Measurements from ENCODE around the gene IQCB1.

GRCh38 chr3:121822973-121823372, 11.9 kb downstream of the IQCB1 start:
- TF ChIP-seq, protein P1, sequence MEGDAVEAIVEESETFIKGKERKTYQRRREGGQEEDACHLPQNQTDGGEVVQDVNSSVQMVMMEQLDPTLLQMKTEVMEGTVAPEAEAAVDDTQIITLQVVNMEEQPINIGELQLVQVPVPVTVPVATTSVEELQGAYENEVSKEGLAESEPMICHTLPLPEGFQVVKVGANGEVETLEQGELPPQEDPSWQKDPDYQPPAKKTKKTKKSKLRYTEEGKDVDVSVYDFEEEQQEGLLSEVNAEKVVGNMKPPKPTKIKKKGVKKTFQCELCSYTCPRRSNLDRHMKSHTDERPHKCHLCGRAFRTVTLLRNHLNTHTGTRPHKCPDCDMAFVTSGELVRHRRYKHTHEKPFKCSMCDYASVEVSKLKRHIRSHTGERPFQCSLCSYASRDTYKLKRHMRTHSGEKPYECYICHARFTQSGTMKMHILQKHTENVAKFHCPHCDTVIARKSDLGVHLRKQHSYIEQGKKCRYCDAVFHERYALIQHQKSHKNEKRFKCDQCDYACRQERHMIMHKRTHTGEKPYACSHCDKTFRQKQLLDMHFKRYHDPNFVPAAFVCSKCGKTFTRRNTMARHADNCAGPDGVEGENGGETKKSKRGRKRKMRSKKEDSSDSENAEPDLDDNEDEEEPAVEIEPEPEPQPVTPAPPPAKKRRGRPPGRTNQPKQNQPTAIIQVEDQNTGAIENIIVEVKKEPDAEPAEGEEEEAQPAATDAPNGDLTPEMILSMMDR (IDR thresholded peaks at IDR 0.05), result no peak
- no peak for TF ChIP-seq POLR2A (IDR thresholded peaks at IDR 0.05)
